ENCODE measurements around the gene CRIM1. TPM values are rescaled to one million over a fixed set of nuclear protein-coding genes. Genes with fewer than 3 reads are reported as not detected.

Gene CRIM1
- total RNA-seq, 1 experiment from 2014 or later = 24.1 TPM

DNA sequence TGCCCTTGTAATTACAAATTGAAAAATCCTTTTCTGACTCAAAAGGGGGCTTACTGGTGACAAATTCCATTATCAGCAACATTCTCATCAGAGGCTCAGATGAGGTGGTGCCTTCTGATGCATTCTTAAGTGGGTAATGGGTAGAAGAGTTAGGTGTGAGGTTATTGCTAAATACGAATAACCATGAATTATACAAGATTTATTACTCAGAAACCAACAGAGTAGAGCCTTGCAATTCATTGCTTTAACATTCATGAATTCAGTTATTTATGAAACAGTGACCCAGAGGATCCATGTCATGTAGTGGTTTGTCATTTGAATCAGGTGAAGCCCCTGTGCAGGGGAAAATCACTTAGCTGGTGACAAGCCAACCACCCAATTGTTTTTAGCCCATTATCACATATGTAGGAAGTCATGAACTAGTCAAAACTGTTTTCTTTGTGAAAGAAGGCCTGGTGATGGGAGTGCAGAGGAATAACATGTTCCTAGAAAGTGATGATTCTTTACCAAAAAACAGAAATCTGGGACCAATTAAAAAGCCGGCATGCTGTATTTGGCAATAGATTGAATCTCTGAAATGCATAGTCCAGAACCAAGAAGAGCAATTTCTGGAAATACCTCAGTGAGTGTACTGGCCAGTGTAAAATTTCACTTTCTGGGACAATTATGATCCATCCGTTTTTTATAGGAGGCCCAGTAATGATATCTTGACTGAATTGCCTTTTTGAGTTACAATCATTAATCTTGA lies 70.2 kb downstream of the CRIM1 start:
- Mint-ChIP-seq H3K4me1 (peaks cover 48% of the 10 kb centered on the region), H3K4me3 (no peak overlapping the region), H3K27ac (no peak overlapping the region), H3K9me3 (no peaks in the 10 kb centered on the region), H3K36me3 (no peaks in the 10 kb centered on the region), H3K27me3 (ENCODE audit: low read depth) (no peaks in the 10 kb centered on the region)
- DNase-seq (ENCODE audit: low spot score) (no peak), ATAC-seq (no peak)
- CTCF ChIA-PET = no interaction called here
- TF ChIP-seq, protein P1, sequence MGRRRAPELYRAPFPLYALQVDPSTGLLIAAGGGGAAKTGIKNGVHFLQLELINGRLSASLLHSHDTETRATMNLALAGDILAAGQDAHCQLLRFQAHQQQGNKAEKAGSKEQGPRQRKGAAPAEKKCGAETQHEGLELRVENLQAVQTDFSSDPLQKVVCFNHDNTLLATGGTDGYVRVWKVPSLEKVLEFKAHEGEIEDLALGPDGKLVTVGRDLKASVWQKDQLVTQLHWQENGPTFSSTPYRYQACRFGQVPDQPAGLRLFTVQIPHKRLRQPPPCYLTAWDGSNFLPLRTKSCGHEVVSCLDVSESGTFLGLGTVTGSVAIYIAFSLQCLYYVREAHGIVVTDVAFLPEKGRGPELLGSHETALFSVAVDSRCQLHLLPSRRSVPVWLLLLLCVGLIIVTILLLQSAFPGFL (CRISPR knock-in tag; IDR thresholded peaks at IDR 0.05; ENCODE audit: borderline replicate concordance) = no peak
- TF ChIP-seq SMAD4 (CRISPR knock-in tag; IDR thresholded peaks at IDR 0.05) (no peak), KAT7 (CRISPR knock-in tag; IDR thresholded peaks at IDR 0.05; ENCODE audit: borderline replicate concordance) (no peak), ZNF263 (CRISPR knock-in tag; IDR thresholded peaks at IDR 0.05; ENCODE audit: low read depth) (no peak), TEAD4 (CRISPR knock-in tag; IDR thresholded peaks at IDR 0.05) (no peak), TEAD1 (CRISPR knock-in tag; IDR thresholded peaks at IDR 0.05) (no peak), ELF4 (CRISPR knock-in tag; IDR thresholded peaks at IDR 0.05; ENCODE audit: low read depth) (no peak), SP1 (CRISPR knock-in tag; conservative IDR thresholded peaks at IDR 0.05) (no peak), GABPB1 (CRISPR knock-in tag; IDR thresholded peaks at IDR 0.05) (no peak), NFE2L1 (CRISPR knock-in tag; IDR thresholded peaks at IDR 0.05) (no peak)
- TF ChIP-seq, protein P2, sequence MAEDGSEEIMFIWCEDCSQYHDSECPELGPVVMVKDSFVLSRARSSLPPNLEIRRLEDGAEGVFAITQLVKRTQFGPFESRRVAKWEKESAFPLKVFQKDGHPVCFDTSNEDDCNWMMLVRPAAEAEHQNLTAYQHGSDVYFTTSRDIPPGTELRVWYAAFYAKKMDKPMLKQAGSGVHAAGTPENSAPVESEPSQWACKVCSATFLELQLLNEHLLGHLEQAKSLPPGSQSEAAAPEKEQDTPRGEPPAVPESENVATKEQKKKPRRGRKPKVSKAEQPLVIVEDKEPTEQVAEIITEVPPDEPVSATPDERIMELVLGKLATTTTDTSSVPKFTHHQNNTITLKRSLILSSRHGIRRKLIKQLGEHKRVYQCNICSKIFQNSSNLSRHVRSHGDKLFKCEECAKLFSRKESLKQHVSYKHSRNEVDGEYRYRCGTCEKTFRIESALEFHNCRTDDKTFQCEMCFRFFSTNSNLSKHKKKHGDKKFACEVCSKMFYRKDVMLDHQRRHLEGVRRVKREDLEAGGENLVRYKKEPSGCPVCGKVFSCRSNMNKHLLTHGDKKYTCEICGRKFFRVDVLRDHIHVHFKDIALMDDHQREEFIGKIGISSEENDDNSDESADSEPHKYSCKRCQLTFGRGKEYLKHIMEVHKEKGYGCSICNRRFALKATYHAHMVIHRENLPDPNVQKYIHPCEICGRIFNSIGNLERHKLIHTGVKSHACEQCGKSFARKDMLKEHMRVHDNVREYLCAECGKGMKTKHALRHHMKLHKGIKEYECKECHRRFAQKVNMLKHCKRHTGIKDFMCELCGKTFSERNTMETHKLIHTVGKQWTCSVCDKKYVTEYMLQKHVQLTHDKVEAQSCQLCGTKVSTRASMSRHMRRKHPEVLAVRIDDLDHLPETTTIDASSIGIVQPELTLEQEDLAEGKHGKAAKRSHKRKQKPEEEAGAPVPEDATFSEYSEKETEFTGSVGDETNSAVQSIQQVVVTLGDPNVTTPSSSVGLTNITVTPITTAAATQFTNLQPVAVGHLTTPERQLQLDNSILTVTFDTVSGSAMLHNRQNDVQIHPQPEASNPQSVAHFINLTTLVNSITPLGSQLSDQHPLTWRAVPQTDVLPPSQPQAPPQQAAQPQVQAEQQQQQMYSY (CRISPR knock-in tag; IDR thresholded peaks at IDR 0.05) = no peak
- TF ChIP-seq, protein P3, sequence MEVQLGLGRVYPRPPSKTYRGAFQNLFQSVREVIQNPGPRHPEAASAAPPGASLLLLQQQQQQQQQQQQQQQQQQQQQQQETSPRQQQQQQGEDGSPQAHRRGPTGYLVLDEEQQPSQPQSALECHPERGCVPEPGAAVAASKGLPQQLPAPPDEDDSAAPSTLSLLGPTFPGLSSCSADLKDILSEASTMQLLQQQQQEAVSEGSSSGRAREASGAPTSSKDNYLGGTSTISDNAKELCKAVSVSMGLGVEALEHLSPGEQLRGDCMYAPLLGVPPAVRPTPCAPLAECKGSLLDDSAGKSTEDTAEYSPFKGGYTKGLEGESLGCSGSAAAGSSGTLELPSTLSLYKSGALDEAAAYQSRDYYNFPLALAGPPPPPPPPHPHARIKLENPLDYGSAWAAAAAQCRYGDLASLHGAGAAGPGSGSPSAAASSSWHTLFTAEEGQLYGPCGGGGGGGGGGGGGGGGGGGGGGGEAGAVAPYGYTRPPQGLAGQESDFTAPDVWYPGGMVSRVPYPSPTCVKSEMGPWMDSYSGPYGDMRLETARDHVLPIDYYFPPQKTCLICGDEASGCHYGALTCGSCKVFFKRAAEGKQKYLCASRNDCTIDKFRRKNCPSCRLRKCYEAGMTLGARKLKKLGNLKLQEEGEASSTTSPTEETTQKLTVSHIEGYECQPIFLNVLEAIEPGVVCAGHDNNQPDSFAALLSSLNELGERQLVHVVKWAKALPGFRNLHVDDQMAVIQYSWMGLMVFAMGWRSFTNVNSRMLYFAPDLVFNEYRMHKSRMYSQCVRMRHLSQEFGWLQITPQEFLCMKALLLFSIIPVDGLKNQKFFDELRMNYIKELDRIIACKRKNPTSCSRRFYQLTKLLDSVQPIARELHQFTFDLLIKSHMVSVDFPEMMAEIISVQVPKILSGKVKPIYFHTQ (CRISPR knock-in tag; IDR thresholded peaks at IDR 0.05) = no peak
- TF ChIP-seq, protein P4, sequence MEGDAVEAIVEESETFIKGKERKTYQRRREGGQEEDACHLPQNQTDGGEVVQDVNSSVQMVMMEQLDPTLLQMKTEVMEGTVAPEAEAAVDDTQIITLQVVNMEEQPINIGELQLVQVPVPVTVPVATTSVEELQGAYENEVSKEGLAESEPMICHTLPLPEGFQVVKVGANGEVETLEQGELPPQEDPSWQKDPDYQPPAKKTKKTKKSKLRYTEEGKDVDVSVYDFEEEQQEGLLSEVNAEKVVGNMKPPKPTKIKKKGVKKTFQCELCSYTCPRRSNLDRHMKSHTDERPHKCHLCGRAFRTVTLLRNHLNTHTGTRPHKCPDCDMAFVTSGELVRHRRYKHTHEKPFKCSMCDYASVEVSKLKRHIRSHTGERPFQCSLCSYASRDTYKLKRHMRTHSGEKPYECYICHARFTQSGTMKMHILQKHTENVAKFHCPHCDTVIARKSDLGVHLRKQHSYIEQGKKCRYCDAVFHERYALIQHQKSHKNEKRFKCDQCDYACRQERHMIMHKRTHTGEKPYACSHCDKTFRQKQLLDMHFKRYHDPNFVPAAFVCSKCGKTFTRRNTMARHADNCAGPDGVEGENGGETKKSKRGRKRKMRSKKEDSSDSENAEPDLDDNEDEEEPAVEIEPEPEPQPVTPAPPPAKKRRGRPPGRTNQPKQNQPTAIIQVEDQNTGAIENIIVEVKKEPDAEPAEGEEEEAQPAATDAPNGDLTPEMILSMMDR (IDR thresholded peaks at IDR 0.05) = no peak
- TF ChIP-seq, protein P5, sequence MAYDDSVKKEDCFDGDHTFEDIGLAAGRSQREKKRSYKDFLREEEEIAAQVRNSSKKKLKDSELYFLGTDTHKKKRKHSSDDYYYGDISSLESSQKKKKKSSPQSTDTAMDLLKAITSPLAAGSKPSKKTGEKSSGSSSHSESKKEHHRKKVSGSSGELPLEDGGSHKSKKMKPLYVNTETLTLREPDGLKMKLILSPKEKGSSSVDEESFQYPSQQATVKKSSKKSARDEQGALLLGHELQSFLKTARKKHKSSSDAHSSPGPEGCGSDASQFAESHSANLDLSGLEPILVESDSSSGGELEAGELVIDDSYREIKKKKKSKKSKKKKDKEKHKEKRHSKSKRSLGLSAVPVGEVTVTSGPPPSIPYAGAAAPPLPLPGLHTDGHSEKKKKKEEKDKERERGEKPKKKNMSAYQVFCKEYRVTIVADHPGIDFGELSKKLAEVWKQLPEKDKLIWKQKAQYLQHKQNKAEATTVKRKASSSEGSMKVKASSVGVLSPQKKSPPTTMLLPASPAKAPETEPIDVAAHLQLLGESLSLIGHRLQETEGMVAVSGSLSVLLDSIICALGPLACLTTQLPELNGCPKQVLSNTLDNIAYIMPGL (CRISPR knock-in tag; IDR thresholded peaks at IDR 0.05) = no peak
- TF ChIP-seq, protein P6, sequence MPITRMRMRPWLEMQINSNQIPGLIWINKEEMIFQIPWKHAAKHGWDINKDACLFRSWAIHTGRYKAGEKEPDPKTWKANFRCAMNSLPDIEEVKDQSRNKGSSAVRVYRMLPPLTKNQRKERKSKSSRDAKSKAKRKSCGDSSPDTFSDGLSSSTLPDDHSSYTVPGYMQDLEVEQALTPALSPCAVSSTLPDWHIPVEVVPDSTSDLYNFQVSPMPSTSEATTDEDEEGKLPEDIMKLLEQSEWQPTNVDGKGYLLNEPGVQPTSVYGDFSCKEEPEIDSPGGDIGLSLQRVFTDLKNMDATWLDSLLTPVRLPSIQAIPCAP (CRISPR knock-in tag; IDR thresholded peaks at IDR 0.05) = no peak
- TF ChIP-seq, protein P7, sequence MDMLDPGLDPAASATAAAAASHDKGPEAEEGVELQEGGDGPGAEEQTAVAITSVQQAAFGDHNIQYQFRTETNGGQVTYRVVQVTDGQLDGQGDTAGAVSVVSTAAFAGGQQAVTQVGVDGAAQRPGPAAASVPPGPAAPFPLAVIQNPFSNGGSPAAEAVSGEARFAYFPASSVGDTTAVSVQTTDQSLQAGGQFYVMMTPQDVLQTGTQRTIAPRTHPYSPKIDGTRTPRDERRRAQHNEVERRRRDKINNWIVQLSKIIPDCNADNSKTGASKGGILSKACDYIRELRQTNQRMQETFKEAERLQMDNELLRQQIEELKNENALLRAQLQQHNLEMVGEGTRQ (CRISPR knock-in tag; IDR thresholded peaks at IDR 0.05) = no peak
- POLR2A ChIA-PET = no interaction called here
